ENCODE results near the gene CLMP.

The CLMP gene

GRCh38 chr11:123062892-123063825 is 131.9 kb downstream of the CLMP start:
- no peaks in the 10 kb centered on the region for H3K9me3 ChIP-seq (ENCODE audit: low read length)
- H3K36me3 ChIP-seq (ENCODE audit: insufficient read depth, low read length), result peaks cover 37% of the 10 kb centered on the region
- no peak overlapping the region for H2AFZ ChIP-seq (ENCODE audit: low read length)
- peak overlapping the region; percentile 96 for H3K4me3 ChIP-seq (ENCODE audit: low read depth, low read length, poor library complexity, severe bottlenecking)
- peaks cover 20% of the 10 kb centered on the region for H3F3A ChIP-seq (ENCODE audit: insufficient read depth, low read length)
- peak overlapping the region; percentile 97 for H3K27ac ChIP-seq (ENCODE audit: low read depth, low read length, poor library complexity, severe bottlenecking)
- TF ChIP-seq CTCF (IDR thresholded peaks at IDR 0.05; ENCODE audit: low read length) (no peak), EZH2 (IDR thresholded peaks at IDR 0.05; ENCODE audit: borderline replicate concordance, low read length) (no peak)
- peaks cover 23% of the 10 kb centered on the region for H3K79me2 ChIP-seq (ENCODE audit: insufficient read depth, low read length)
- H3K9ac ChIP-seq (ENCODE audit: low read length), result peak overlapping the region; percentile 100
- H3K9me2 ChIP-seq (ENCODE audit: low read depth, low read length), result no peaks in the 10 kb centered on the region
- peaks cover 55% of the 10 kb centered on the region for H3K4me1 ChIP-seq (ENCODE audit: insufficient read depth, low read length, severe bottlenecking)
- peak overlapping the region; percentile 92 for H3K4me2 ChIP-seq (ENCODE audit: low read length)
- no peaks in the 10 kb centered on the region for H4K20me1 ChIP-seq (ENCODE audit: insufficient read depth, low read length)
- no peaks in the 10 kb centered on the region for H3K27me3 ChIP-seq (ENCODE audit: insufficient read depth, low read length)

- no peaks in the 10 kb centered on the region for H3K9me2 ChIP-seq (ENCODE audit: low read depth, low read length)
- no peaks in the 10 kb centered on the region for H4K20me1 ChIP-seq (ENCODE audit: insufficient read depth, low read length)
- H3K27ac ChIP-seq (ENCODE audit: low read depth, low read length, poor library complexity, severe bottlenecking), result peak overlapping the region; percentile 97
- H3F3A ChIP-seq (ENCODE audit: insufficient read depth, low read length), result peaks cover 21% of the 10 kb centered on the region
- H3K36me3 ChIP-seq (ENCODE audit: insufficient read depth, low read length), result peaks cover 46% of the 10 kb centered on the region
- peak overlapping the region; percentile 100 for H3K9ac ChIP-seq (ENCODE audit: low read length)
- no peaks in the 10 kb centered on the region for H3K27me3 ChIP-seq (ENCODE audit: insufficient read depth, low read length)
- H3K4me1 ChIP-seq (ENCODE audit: insufficient read depth, low read length, severe bottlenecking), result peaks cover 60% of the 10 kb centered on the region
- H3K4me3 ChIP-seq (ENCODE audit: low read depth, low read length, poor library complexity, severe bottlenecking), result peak overlapping the region; percentile 96
- H2AFZ ChIP-seq (ENCODE audit: low read length), result no peak overlapping the region
- TF ChIP-seq EZH2 (IDR thresholded peaks at IDR 0.05; ENCODE audit: borderline replicate concordance, low read length), result no peak
- no peak for TF ChIP-seq CTCF (IDR thresholded peaks at IDR 0.05; ENCODE audit: low read length)
- H3K9me3 ChIP-seq (ENCODE audit: low read length), result no peaks in the 10 kb centered on the region
- peaks cover 23% of the 10 kb centered on the region for H3K79me2 ChIP-seq (ENCODE audit: insufficient read depth, low read length)
- peak overlapping the region; percentile 92 for H3K4me2 ChIP-seq (ENCODE audit: low read length)
Observed at GRCh38 chr11:123062158-123062891, 132.7 kb downstream of the CLMP start.

- H3K79me2 ChIP-seq (ENCODE audit: insufficient read depth, low read length), result peaks cover 23% of the 10 kb centered on the region
- H3K9ac ChIP-seq (ENCODE audit: low read length), result peak within 1 kb of the TSS; percentile 100
- H3F3A ChIP-seq (ENCODE audit: insufficient read depth, low read length), result peaks cover 29% of the 10 kb centered on the region
- no peaks in the 10 kb centered on the region for H3K9me3 ChIP-seq (ENCODE audit: low read length)
- no peaks in the 10 kb centered on the region for H3K27me3 ChIP-seq (ENCODE audit: insufficient read depth, low read length)
- H3K4me1 ChIP-seq (ENCODE audit: insufficient read depth, low read length, severe bottlenecking), result peaks cover 60% of the 10 kb centered on the region
- peak within 1 kb of the TSS; percentile 96 for H3K4me3 ChIP-seq (ENCODE audit: low read depth, low read length, poor library complexity, severe bottlenecking)
- H3K4me2 ChIP-seq (ENCODE audit: low read length), result peak within 1 kb of the TSS; percentile 94
- no peak for TF ChIP-seq CTCF (IDR thresholded peaks at IDR 0.05; ENCODE audit: low read length)
- no peak for TF ChIP-seq EZH2 (IDR thresholded peaks at IDR 0.05; ENCODE audit: borderline replicate concordance, low read length)
- H2AFZ ChIP-seq (ENCODE audit: low read length), result no peak within 1 kb of the TSS
- peak within 1 kb of the TSS; percentile 97 for H3K27ac ChIP-seq (ENCODE audit: low read depth, low read length, poor library complexity, severe bottlenecking)
- no peaks in the 10 kb centered on the region for H3K9me2 ChIP-seq (ENCODE audit: low read depth, low read length)
- no peaks in the 10 kb centered on the region for H4K20me1 ChIP-seq (ENCODE audit: insufficient read depth, low read length)
- H3K36me3 ChIP-seq (ENCODE audit: insufficient read depth, low read length), result peaks cover 53% of the 10 kb centered on the region
Observed at GRCh38 chr11:123061403-123062157, 133.5 kb downstream of the CLMP start, which contains the start of gene HSPA8. TSS of gene HSPA8 (minus strand) at chr11:123062136. CDS start at chr11:123061324, 812 bp downstream.
